ENCODE data around the gene SLC9B1. TPM values are rescaled to one million over a fixed set of nuclear protein-coding genes. Genes with fewer than 3 reads are reported as not detected.

The SLC9B1 gene
- total and polyA plus RNA-seq, 2 of the 8 experiments (the other 6 are each of a cell fraction or from before 2014, with no cell fraction given), result 0.08 to 0.19 TPM

GRCh38 chr4:103036169-103036568, 16.7 kb upstream of the SLC9B1 start:
- CTCF ChIA-PET (ENCODE audit: partially characterized antibody), result interaction anchor here (0.6 to 2.5 kb wide), 3 partner anchors 10 to 494 kb away, joined by 3 to 16 read pairs (median 5); partner anchors contain the start of gene SLC9B2

More at GRCh38 chr4:103036169-103036568, 16.7 kb upstream of the SLC9B1 start:
- no peak overlapping the region for H3K14ac ChIP-seq (ENCODE audit: insufficient read length)
- H4K5ac ChIP-seq (ENCODE audit: insufficient read length, low read depth, low read length), result no peak overlapping the region
- H4K20me1 ChIP-seq (replicated peaks in 1 of 2; ENCODE audit: control insufficient read depth in 1 of 2, insufficient read depth in 2 of 2, low read length in 2 of 2), result no peaks in the 10 kb centered on the region
- no peak overlapping the region for H3K23ac ChIP-seq (ENCODE audit: insufficient read length)
- H3K4me1 ChIP-seq (replicated peaks in 1 of 4; ENCODE audit: control insufficient read depth in 3 of 4, insufficient read depth in 4 of 4, low read length in 3 of 4), result no peaks in the 10 kb centered on the region
- H3K56ac ChIP-seq (replicated peaks; ENCODE audit: insufficient read length, low read depth, low read length), result no peak overlapping the region
- FAIRE-seq (no peak), DNase-seq (ENCODE audit: low read depth in 1 of 2, low spot score in 2 of 2) (no peak)
- no peak overlapping the region for H4K91ac ChIP-seq (replicated peaks; ENCODE audit: insufficient read length, low read length)
- H3K27me3 ChIP-seq (replicated peaks in 1 of 4; ENCODE audit: control insufficient read depth in 3 of 4, extremely low read depth in 1 of 4, insufficient read depth in 3 of 4, low read length in 3 of 4), result no peaks in the 10 kb centered on the region
- H3K36me3 ChIP-seq (ENCODE audit: control insufficient read depth in 2 of 4, insufficient read depth in 4 of 4, low read length in 3 of 4), result no peaks in the 10 kb centered on the region
- H2BK5ac ChIP-seq (ENCODE audit: low read depth, low read length), result no peak overlapping the region
- no peak overlapping the region for H2BK120ac ChIP-seq (replicated peaks; ENCODE audit: low read depth, low read length)
- no peak overlapping the region for H2BK12ac ChIP-seq (ENCODE audit: low read depth, low read length)
- H3K9me3 ChIP-seq (ENCODE audit: insufficient read depth in 2 of 2, low read depth in 1 of 2, low read length in 1 of 2), result no peaks in the 10 kb centered on the region
- no peak overlapping the region for H3K4me2 ChIP-seq (ENCODE audit: insufficient read depth in 1 of 2, low read depth in 2 of 2, low read length in 2 of 2)
- H2AK5ac ChIP-seq (ENCODE audit: low read depth, low read length), result no peak overlapping the region
- no peaks in the 10 kb centered on the region for H3K79me2 ChIP-seq (ENCODE audit: control insufficient read depth in 1 of 2, insufficient read depth in 2 of 2, low read length in 2 of 2)
- 91% methylated on average over 2 of the region's 2 CpGs; no CpG with 5 or more reads in 1 of the 2 experiments for WGBS, 2 experiments (ENCODE audit: extremely low coverage in 1 of 2, insufficient coverage in 1 of 2, insufficient read length in 1 of 2, insufficient replicate concordance in 2 of 2, low coverage in 1 of 2, low lambda C conversion rate in 2 of 2, missing lambda C conversion rate in 1 of 2)
- H3K23me2 ChIP-seq (ENCODE audit: low read depth, low read length), result no peaks in the 10 kb centered on the region
- POLR2A ChIA-PET (ENCODE audit: partially characterized antibody), result no interaction called here
- H2BK20ac ChIP-seq (ENCODE audit: low read length), result no peak overlapping the region
- H3K27ac ChIP-seq (ENCODE audit: low read depth, low read length), result no peak overlapping the region
- H3K79me1 ChIP-seq (ENCODE audit: low read depth, low read length), result no peaks in the 10 kb centered on the region
- H2AFZ ChIP-seq (ENCODE audit: low read length), result no peak overlapping the region
- no peak overlapping the region for H3K4ac ChIP-seq (replicated peaks; ENCODE audit: insufficient read length, low read depth, low read length)
- no peak overlapping the region for H3K9ac ChIP-seq (replicated peaks in 1 of 4; ENCODE audit: extremely low read depth in 1 of 4, low read depth in 3 of 4, low read length in 3 of 4)
- H3K4me3 ChIP-seq (ENCODE audit: extremely low read depth in 1 of 4, insufficient read depth in 2 of 4, low read depth in 3 of 4, low read length in 4 of 4), result no peak overlapping the region
- no peak overlapping the region for H2BK15ac ChIP-seq (ENCODE audit: low read length)
- H4K8ac ChIP-seq (ENCODE audit: extremely low read depth, insufficient read depth, low read length), result no peak overlapping the region
- H3K18ac ChIP-seq (ENCODE audit: extremely low read depth, low read length), result no peak overlapping the region

Measured in H1 (cell line).